HuH-7.5 (cell line): ENCODE results near the gene UPK3A.
"Not testable (repeated sequence)": the region's sequence is repeated elsewhere in the genome, so short reads cannot be mapped to it uniquely, and the experiment has no call there.

ENCODE experiments used
- DNase-seq: peaks from one replicate; pipeline ENCODE4 v3.0.0; 2011; ENCODE audit warnings: low spot score

UPK3A gene

GRCh38 chr22:45281010-45281409 lies 3.7 kb upstream of the UPK3A start:
- DNase-seq: no peak

- no peak for DNase-seq
Observed at GRCh38 chr22:45285263-45286058, 712 bp downstream of the UPK3A start.

GRCh38 chr22:45286854-45287551 lies 2.3 kb downstream of the UPK3A start:
- no peak for DNase-seq

- DNase-seq: no peak
Observed at GRCh38 chr22:45290410-45290936, 5.7 kb downstream of the UPK3A start.

GRCh38 chr22:45291061-45291930 lies 6.5 kb downstream of the UPK3A start:
- DNase-seq: no peak

- no peak for DNase-seq
Observed at GRCh38 chr22:45291931-45292290, 7.2 kb downstream of the UPK3A start.

- DNase-seq: no peak
Observed at GRCh38 chr22:45292731-45293442, 8.1 kb downstream of the UPK3A start.

GRCh38 chr22:45294030-45294429 lies 9.3 kb downstream of the UPK3A start:
- no peak for DNase-seq

GRCh38 chr22:45295004-45295403 lies 10.3 kb downstream of the UPK3A start:
- DNase-seq: not testable (repeated sequence)

GRCh38 chr22:45295492-45295891 lies 10.7 kb downstream of the UPK3A start:
- DNase-seq: no peak

GRCh38 chr22:45296628-45297297 lies 12.0 kb downstream of the UPK3A start:
- DNase-seq: no peak

GRCh38 chr22:45298934-45299505 lies 14.3 kb downstream of the UPK3A start:
- DNase-seq: no peak

- no peak for DNase-seq
Observed at GRCh38 chr22:45302751-45303150, 18.0 kb downstream of the UPK3A start.

GRCh38 chr22:45303181-45303580 lies 18.4 kb downstream of the UPK3A start:
- DNase-seq: no peak

- no peak for DNase-seq
Observed at GRCh38 chr22:45304971-45305370, 20.2 kb downstream of the UPK3A start.

- DNase-seq: no peak
Observed at GRCh38 chr22:45305456-45306075, 20.8 kb downstream of the UPK3A start.

- DNase-seq: no peak
Observed at GRCh38 chr22:45306139-45306538, 21.4 kb downstream of the UPK3A start.

- no peak for DNase-seq
Observed at GRCh38 chr22:45308391-45308956, 23.7 kb downstream of the UPK3A start.

- no peak for DNase-seq
Observed at GRCh38 chr22:45308957-45309421, 24.2 kb downstream of the UPK3A start.
